Right lobe of liver (tissue), 6 donors: ENCODE data around the gene RBBP7. TPM values are rescaled to one million over a fixed set of nuclear protein-coding genes. Genes with fewer than 3 reads are reported as not detected.

ENCODE experiments used
- ATAC-seq, 4 donors: fragments of 200-7000 bp; cut with Tn5 transposase; one replicate each; pipeline ENCODE4 v1.9.1; 2020; ENCODE audit warnings: mild to moderate bottlenecking in 4 of 4, moderate library complexity in 4 of 4
- DNase-seq, 3 donors: peaks; one replicate each; pipeline ENCODE4 v3.0.0-alpha.2; 2020
- H3K27ac ChIP-seq, 3 donors: fragments of 200-600 bp; one replicate each; pipeline ENCODE4 v1.8.0; 2022
- H3K27me3 ChIP-seq, 2 donors: fragments of 200-600 bp; one replicate each; pipeline ENCODE4 v1.8.0; 2022
- H3K36me3 ChIP-seq, 4 donors: fragments of 200-600 bp; sonication (generic) in 1 of 4; one replicate each; pipeline versions ENCODE4 v1.5.1 to v1.8.0; 2017 to 2022; ENCODE audit warnings: control low read depth in 1 of 4
- H3K4me1 ChIP-seq, 4 donors: fragments of 200-600 bp; sonication (generic) in 1 of 4; one replicate each; pipeline versions ENCODE4 v1.5.1 to v1.8.0; 2017 to 2022; ENCODE audit warnings: control low read depth in 1 of 4
- H3K4me3 ChIP-seq, 3 donors: fragments of 200-600 bp; one replicate each; pipeline ENCODE4 v1.8.0; 2022
- H3K9me3 ChIP-seq, 4 donors: fragments of 200-600 bp; sonication (generic) in 1 of 4; one replicate each; pipeline versions ENCODE4 v1.5.1 to v1.8.0; 2017 to 2022; ENCODE audit warnings: control low read depth in 1 of 4
- POLR2A ChIP-seq: fragments of 450-650 bp; IDR thresholded peaks from one replicate; pipeline ENCODE4 v1.6.1; 2017; ENCODE audit warnings: antibody characterized with exemption, mild to moderate bottlenecking
- WGBS: methylation state at CpG from one replicate; pipeline ENCODE4 v1.1.6; 2018; ENCODE audit warnings: low coverage, low lambda C conversion rate; ENCODE audit not compliant: insufficient coverage; ENCODE audit errors: missing lambda C conversion rate; 5-methylcytosine and 5-hydroxymethylcytosine counted together
- intact Hi-C, 2 donors: fragments of 100-400 bp; cut with DNase I; formaldehyde crosslinking; loops; one replicate each; pipeline versions ENCODE4 v1.11.2 to v1.14.1; 2022
- small RNA-seq, 2 experiments: library from RNA; depleted of rRNA; stranded (forward); fragments of <200 nt; gene quantifications; one replicate each; pipeline ENCODE3, GENCODE V24; 2016
- total RNA-seq, 6 experiments: library from RNA; depleted of rRNA in 2 of 6; stranded (reverse); fragments of >200 nt in 2 of 6; fragmentation: NEBNext Ultra II Directional in 3 of 6; extraction: Animal tissue kit (Norgen Biotek cat#: 25700) in 3 of 6; gene quantifications; one replicate each; pipeline versions ENCODE4 v1.1.0 to v1.2.4, GENCODE V29; 2016 to 2023
- TF ChIP-seq, protein P1 (sequence below), 4 donors: fragments of 200-600 bp in 3 of 4; fragments of 450-650 bp in 1 of 4; IDR thresholded peaks; one replicate each; pipeline versions ENCODE4 v1.5.1 to v1.8.0; 2016 to 2022; ENCODE audit warnings: antibody characterized with exemption in 4 of 4, mild to moderate bottlenecking in 2 of 4
- donor health status: DM: no; HTN: yes; CAD: no.
- donor health status: DM: no; HTN: no; CAD: no.
- donor health status: DM: no; HTN: no; CAD: no.
- donor health status: DM: no; HTN: yes; CAD: no.
- donor health status: DM: no; HTN: yes; CAD: no.

Gene RBBP7
- total RNA-seq, 6 experiments from 2014 or later = 31.4 to 38.6 (median 33.4) TPM

- no peak overlapping the region for H3K27ac ChIP-seq
- ATAC-seq (no peak), DNase-seq (no peak)
- H3K9me3 ChIP-seq = no peaks in the 10 kb centered on the region
- H3K27me3 ChIP-seq = no peaks in the 10 kb centered on the region
- H3K36me3 ChIP-seq = peaks cover 0 to 19% (median 1%) of the 10 kb centered on the region in 4 donors
- intact Hi-C loops = no loop called here
- WGBS = 98% methylated on average over 4 of the region's 4 CpGs
- TF ChIP-seq, protein P1, sequence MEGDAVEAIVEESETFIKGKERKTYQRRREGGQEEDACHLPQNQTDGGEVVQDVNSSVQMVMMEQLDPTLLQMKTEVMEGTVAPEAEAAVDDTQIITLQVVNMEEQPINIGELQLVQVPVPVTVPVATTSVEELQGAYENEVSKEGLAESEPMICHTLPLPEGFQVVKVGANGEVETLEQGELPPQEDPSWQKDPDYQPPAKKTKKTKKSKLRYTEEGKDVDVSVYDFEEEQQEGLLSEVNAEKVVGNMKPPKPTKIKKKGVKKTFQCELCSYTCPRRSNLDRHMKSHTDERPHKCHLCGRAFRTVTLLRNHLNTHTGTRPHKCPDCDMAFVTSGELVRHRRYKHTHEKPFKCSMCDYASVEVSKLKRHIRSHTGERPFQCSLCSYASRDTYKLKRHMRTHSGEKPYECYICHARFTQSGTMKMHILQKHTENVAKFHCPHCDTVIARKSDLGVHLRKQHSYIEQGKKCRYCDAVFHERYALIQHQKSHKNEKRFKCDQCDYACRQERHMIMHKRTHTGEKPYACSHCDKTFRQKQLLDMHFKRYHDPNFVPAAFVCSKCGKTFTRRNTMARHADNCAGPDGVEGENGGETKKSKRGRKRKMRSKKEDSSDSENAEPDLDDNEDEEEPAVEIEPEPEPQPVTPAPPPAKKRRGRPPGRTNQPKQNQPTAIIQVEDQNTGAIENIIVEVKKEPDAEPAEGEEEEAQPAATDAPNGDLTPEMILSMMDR (IDR thresholded peaks at IDR 0.05) = no peak
- TF ChIP-seq POLR2A = no peak
- H3K4me1 ChIP-seq = no peaks in the 10 kb centered on the region
- H3K4me3 ChIP-seq = no peak overlapping the region
Measured at GRCh38 chrX:16796298-16796697, 73.9 kb downstream of the RBBP7 start.

Small RNA genes within 50 kb of the gene (small RNA-seq; reads per million reads assigned to genes)
- gene RF00019 = 0 reads per million in 2 experiments
- 0 reads per million in 2 experiments for gene RNU4-6P
- gene RPL12P49 = 0 reads per million in 2 experiments

Other genes starting within 250 kb of the RBBP7 start
- gene S100G, start 220.2 kb downstream of the RBBP7 start, total RNA-seq = not detected
- 10 to 100 TPM in 1 of 6 experiments, 1 to 10 TPM in 5; 5.0 to 10.3 (median 8.8) TPM for gene CTPS2, start 157.7 kb downstream of the RBBP7 start, total RNA-seq
- gene SYAP1, start 150.8 kb downstream of the RBBP7 start, total RNA-seq = 10 to 100 TPM; 22.5 to 35.7 (median 29.5) TPM
- 1 to 10 TPM; 3.9 to 9.3 (median 7.3) TPM for gene TXLNG, start 83.9 kb downstream of the RBBP7 start, total RNA-seq
- gene REPS2, start 76.3 kb upstream of the RBBP7 start, total RNA-seq = 10 to 100 TPM in 4 of 6 experiments, 1 to 10 TPM in 2; 6.0 to 16.7 (median 13.1) TPM